ENCODE data around the gene CACNA1H.

CACNA1H gene

GRCh38 chr16:1159325-1159972 lies 6.5 kb downstream of the CACNA1H start:
- no peak for DNase-seq

GRCh38 chr16:1159973-1160772 lies 7.3 kb downstream of the CACNA1H start:
- DNase-seq: no peak

GRCh38 chr16:1160773-1161348 lies 8.0 kb downstream of the CACNA1H start:
- DNase-seq: no peak

GRCh38 chr16:1162701-1163566 lies 10.0 kb downstream of the CACNA1H start:
- no peak for DNase-seq

GRCh38 chr16:1163567-1164055 lies 10.7 kb downstream of the CACNA1H start:
- DNase-seq: no peak

- DNase-seq: no peak
Observed at GRCh38 chr16:1164382-1164781, 11.5 kb downstream of the CACNA1H start.

- no peak for DNase-seq
Observed at GRCh38 chr16:1164975-1165374, 12.1 kb downstream of the CACNA1H start.

- DNase-seq: no peak
Observed at GRCh38 chr16:1165511-1165910, 12.6 kb downstream of the CACNA1H start.

GRCh38 chr16:1167276-1168107 lies 14.6 kb downstream of the CACNA1H start:
- no peak for DNase-seq

GRCh38 chr16:1168837-1169236 lies 15.9 kb downstream of the CACNA1H start:
- no peak for DNase-seq

- DNase-seq: no peak
Observed at GRCh38 chr16:1169285-1170075, 16.6 kb downstream of the CACNA1H start.

GRCh38 chr16:1170076-1170418 lies 17.1 kb downstream of the CACNA1H start:
- DNase-seq: no peak

GRCh38 chr16:1171001-1171400 lies 18.1 kb downstream of the CACNA1H start:
- DNase-seq: no peak

- DNase-seq: no peak
Observed at GRCh38 chr16:1171854-1172428, 19.0 kb downstream of the CACNA1H start.

GRCh38 chr16:1172651-1173050 lies 19.7 kb downstream of the CACNA1H start:
- DNase-seq: no peak

GRCh38 chr16:1173788-1174451 lies 21.0 kb downstream of the CACNA1H start:
- DNase-seq: no peak

GRCh38 chr16:1174477-1175357 lies 21.8 kb downstream of the CACNA1H start:
- DNase-seq: no peak

- no peak for DNase-seq
Observed at GRCh38 chr16:1175566-1176279, 22.8 kb downstream of the CACNA1H start.

Measured in CD4-positive, alpha-beta T cell treated with Interferon gamma for 1 hour (primary cell).